GM19467 (cell line): ENCODE results near the gene CDT1.
"Not testable (repeated sequence)": the region's sequence is repeated elsewhere in the genome, so short reads cannot be mapped to it uniquely, and the experiment has no call there.

Source experiments
- ATAC-seq: cut with Tn5 transposase; IDR thresholded peaks from one replicate; pipeline ENCODE4 v1.9.1; 2021; ENCODE audit warnings: mild to moderate bottlenecking, moderate library complexity; ENCODE audit not compliant: unreplicated experiment

CDT1 gene

GRCh38 chr16:88768071-88768783 lies 35.4 kb upstream of the CDT1 start:
- no peak for ATAC-seq

GRCh38 chr16:88769617-88770460 lies 33.8 kb upstream of the CDT1 start:
- no peak for ATAC-seq

- no peak for ATAC-seq
These were observed 32.9 kb upstream of the CDT1 start for GRCh38 chr16:88770461-88771293.

GRCh38 chr16:88771294-88771772 lies 32.3 kb upstream of the CDT1 start:
- no peak for ATAC-seq

GRCh38 chr16:88771781-88772180 lies 31.8 kb upstream of the CDT1 start:
- not testable (repeated sequence) for ATAC-seq

GRCh38 chr16:88772871-88773811 lies 30.4 kb upstream of the CDT1 start:
- no peak for ATAC-seq

- no peak for ATAC-seq
These were observed 29.7 kb upstream of the CDT1 start for GRCh38 chr16:88773812-88774291.

GRCh38 chr16:88774544-88775393 lies 28.8 kb upstream of the CDT1 start:
- ATAC-seq = no peak

GRCh38 chr16:88775825-88776224 lies 27.8 kb upstream of the CDT1 start:
- ATAC-seq = no peak

GRCh38 chr16:88777471-88778270 lies 25.9 kb upstream of the CDT1 start:
- ATAC-seq = no peak

GRCh38 chr16:88778271-88778525 lies 25.4 kb upstream of the CDT1 start:
- no peak for ATAC-seq

- no peak for ATAC-seq
These were observed 25.0 kb upstream of the CDT1 start for GRCh38 chr16:88778541-88779065.

- ATAC-seq = no peak
These were observed 24.0 kb upstream of the CDT1 start for GRCh38 chr16:88779406-88780141.

- ATAC-seq = no peak
These were observed 23.2 kb upstream of the CDT1 start for GRCh38 chr16:88780142-88781062.

- no peak for ATAC-seq
These were observed 22.2 kb upstream of the CDT1 start for GRCh38 chr16:88781140-88782077.
